ENCODE results near the gene ARHGAP23. TPM values are rescaled to one million over a fixed set of nuclear protein-coding genes. Genes with fewer than 3 reads are reported as not detected.
"Not testable (repeated sequence)": the region's sequence is repeated elsewhere in the genome, so short reads cannot be mapped to it uniquely, and the experiment has no call there.

ARHGAP23 gene
- total RNA-seq, 1 experiment from 2014 or later, result 0.04 TPM

- Histone ChIP-seq H3K9me2 (replicated peaks; ENCODE audit: insufficient read depth, low read length) (no peaks in the 10 kb centered on the region), H3K4me1 (ENCODE audit: low read length) (no peaks in the 10 kb centered on the region), H3K9me3 (ENCODE audit: low read length) (no peaks in the 10 kb centered on the region), H3K4me3 (ENCODE audit: low read length) (no peak overlapping the region), H3K27me3 (ENCODE audit: low read length) (no peaks in the 10 kb centered on the region), H3K27ac (ENCODE audit: low read length) (no peak overlapping the region), H3K9ac (ENCODE audit: low read length) (no peak overlapping the region), H3K79me2 (ENCODE audit: low read length) (no peaks in the 10 kb centered on the region), H2AFZ (ENCODE audit: low read length) (no peak overlapping the region), H3K4me2 (ENCODE audit: low read depth, low read length, poor library complexity, severe bottlenecking) (no peak overlapping the region), H4K20me1 (ENCODE audit: insufficient read depth, low read depth, low read length) (no peaks in the 10 kb centered on the region), H3K36me3 (ENCODE audit: insufficient read depth, low read length) (no peaks in the 10 kb centered on the region)
- DNase-seq, result no peak
These were observed 83.2 kb downstream of the ARHGAP23 start for GRCh38 chr17:38511150-38512108.

- Histone ChIP-seq H3K36me3 (ENCODE audit: insufficient read depth, low read length) (no peaks in the 10 kb centered on the region), H3K4me3 (ENCODE audit: low read length) (no peak overlapping the region), H3K9me2 (replicated peaks; ENCODE audit: insufficient read depth, low read length) (no peaks in the 10 kb centered on the region), H4K20me1 (ENCODE audit: insufficient read depth, low read depth, low read length) (no peaks in the 10 kb centered on the region), H3K4me1 (ENCODE audit: low read length) (no peaks in the 10 kb centered on the region), H3K79me2 (ENCODE audit: low read length) (no peaks in the 10 kb centered on the region), H3K9ac (ENCODE audit: low read length) (no peak overlapping the region), H3K27me3 (ENCODE audit: low read length) (no peaks in the 10 kb centered on the region), H3K27ac (ENCODE audit: low read length) (no peak overlapping the region), H2AFZ (ENCODE audit: low read length) (no peak overlapping the region), H3K4me2 (ENCODE audit: low read depth, low read length, poor library complexity, severe bottlenecking) (no peak overlapping the region), H3K9me3 (ENCODE audit: low read length) (no peaks in the 10 kb centered on the region)
- DNase-seq, result no peak
These were observed 84.3 kb downstream of the ARHGAP23 start for GRCh38 chr17:38512473-38513058.

GRCh38 chr17:38526526-38526925, 98.3 kb downstream of the ARHGAP23 start:
- H3K4me3 ChIP-seq (ENCODE audit: low read length); H3K9ac ChIP-seq (ENCODE audit: low read length); H3K4me1 ChIP-seq (ENCODE audit: low read length); H3K9me3 ChIP-seq (ENCODE audit: low read length); H3K36me3 ChIP-seq (ENCODE audit: insufficient read depth, low read length); H3K4me2 ChIP-seq (ENCODE audit: low read depth, low read length, poor library complexity, severe bottlenecking); H3K27ac ChIP-seq (ENCODE audit: low read length); H3K27me3 ChIP-seq (ENCODE audit: low read length); H4K20me1 ChIP-seq (ENCODE audit: insufficient read depth, low read depth, low read length); H3K79me2 ChIP-seq (ENCODE audit: low read length); H3K9me2 ChIP-seq (replicated peaks; ENCODE audit: insufficient read depth, low read length); H2AFZ ChIP-seq (ENCODE audit: low read length); DNase-seq: not testable (repeated sequence)

GRCh38 chr17:38528141-38528540, 99.9 kb downstream of the ARHGAP23 start:
- not testable (repeated sequence) for H3K4me2 ChIP-seq (ENCODE audit: low read depth, low read length, poor library complexity, severe bottlenecking); DNase-seq; H3K9me2 ChIP-seq (replicated peaks; ENCODE audit: insufficient read depth, low read length); H3K27me3 ChIP-seq (ENCODE audit: low read length); H3K4me1 ChIP-seq (ENCODE audit: low read length); H3K36me3 ChIP-seq (ENCODE audit: insufficient read depth, low read length); H3K27ac ChIP-seq (ENCODE audit: low read length); H3K9me3 ChIP-seq (ENCODE audit: low read length); H2AFZ ChIP-seq (ENCODE audit: low read length); H3K9ac ChIP-seq (ENCODE audit: low read length); H3K4me3 ChIP-seq (ENCODE audit: low read length); H3K79me2 ChIP-seq (ENCODE audit: low read length); H4K20me1 ChIP-seq (ENCODE audit: insufficient read depth, low read depth, low read length)

- not testable (repeated sequence) for H3K4me3 ChIP-seq (ENCODE audit: low read length); H3K4me2 ChIP-seq (ENCODE audit: low read depth, low read length, poor library complexity, severe bottlenecking); H4K20me1 ChIP-seq (ENCODE audit: insufficient read depth, low read depth, low read length); H3K27ac ChIP-seq (ENCODE audit: low read length); H3K9me2 ChIP-seq (replicated peaks; ENCODE audit: insufficient read depth, low read length); DNase-seq; H3K4me1 ChIP-seq (ENCODE audit: low read length); H3K79me2 ChIP-seq (ENCODE audit: low read length); H3K9ac ChIP-seq (ENCODE audit: low read length); H2AFZ ChIP-seq (ENCODE audit: low read length); H3K9me3 ChIP-seq (ENCODE audit: low read length); H3K36me3 ChIP-seq (ENCODE audit: insufficient read depth, low read length); H3K27me3 ChIP-seq (ENCODE audit: low read length)
These were observed 102.6 kb downstream of the ARHGAP23 start for GRCh38 chr17:38530856-38531255.

- not testable (repeated sequence) for H3K4me1 ChIP-seq (ENCODE audit: low read length); H3K4me2 ChIP-seq (ENCODE audit: low read depth, low read length, poor library complexity, severe bottlenecking); DNase-seq; H3K9ac ChIP-seq (ENCODE audit: low read length); H3K4me3 ChIP-seq (ENCODE audit: low read length); H2AFZ ChIP-seq (ENCODE audit: low read length); H3K9me2 ChIP-seq (replicated peaks; ENCODE audit: insufficient read depth, low read length); H3K9me3 ChIP-seq (ENCODE audit: low read length); H3K79me2 ChIP-seq (ENCODE audit: low read length); H3K27ac ChIP-seq (ENCODE audit: low read length); H3K36me3 ChIP-seq (ENCODE audit: insufficient read depth, low read length); H3K27me3 ChIP-seq (ENCODE audit: low read length); H4K20me1 ChIP-seq (ENCODE audit: insufficient read depth, low read depth, low read length)
These were observed 103.5 kb downstream of the ARHGAP23 start for GRCh38 chr17:38531761-38532160.

GRCh38 chr17:38532451-38532850, 104.2 kb downstream of the ARHGAP23 start:
- DNase-seq, result no peak
- H2AFZ ChIP-seq (ENCODE audit: low read length), result no peak overlapping the region

GRCh38 chr17:38533241-38533640, 105.0 kb downstream of the ARHGAP23 start:
- Histone ChIP-seq H4K20me1 (ENCODE audit: insufficient read depth, low read depth, low read length) (no peaks in the 10 kb centered on the region), H3K4me1 (ENCODE audit: low read length) (no peaks in the 10 kb centered on the region), H3K27me3 (ENCODE audit: low read length) (no peaks in the 10 kb centered on the region), H3K36me3 (ENCODE audit: insufficient read depth, low read length) (no peaks in the 10 kb centered on the region), H2AFZ (ENCODE audit: low read length) (no peak overlapping the region), H3K9ac (ENCODE audit: low read length) (no peak overlapping the region), H3K79me2 (ENCODE audit: low read length) (no peaks in the 10 kb centered on the region), H3K27ac (ENCODE audit: low read length) (no peak overlapping the region), H3K9me3 (ENCODE audit: low read length) (no peaks in the 10 kb centered on the region), H3K9me2 (replicated peaks; ENCODE audit: insufficient read depth, low read length) (no peaks in the 10 kb centered on the region), H3K4me2 (ENCODE audit: low read depth, low read length, poor library complexity, severe bottlenecking) (no peak overlapping the region), H3K4me3 (ENCODE audit: low read length) (no peak overlapping the region)
- no peak for DNase-seq

More at GRCh38 chr17:38532451-38532850, 104.2 kb downstream of the ARHGAP23 start:
- no peaks in the 10 kb centered on the region for H3K27me3 ChIP-seq (ENCODE audit: low read length)
- no peak overlapping the region for H3K9ac ChIP-seq (ENCODE audit: low read length)
- no peak overlapping the region for H3K27ac ChIP-seq (ENCODE audit: low read length)
- H3K4me1 ChIP-seq (ENCODE audit: low read length), result no peaks in the 10 kb centered on the region
- no peak overlapping the region for H3K4me3 ChIP-seq (ENCODE audit: low read length)
- no peaks in the 10 kb centered on the region for H3K79me2 ChIP-seq (ENCODE audit: low read length)
- no peaks in the 10 kb centered on the region for H3K9me2 ChIP-seq (replicated peaks; ENCODE audit: insufficient read depth, low read length)
- H3K4me2 ChIP-seq (ENCODE audit: low read depth, low read length, poor library complexity, severe bottlenecking), result no peak overlapping the region
- H4K20me1 ChIP-seq (ENCODE audit: insufficient read depth, low read depth, low read length), result no peaks in the 10 kb centered on the region
- H3K36me3 ChIP-seq (ENCODE audit: insufficient read depth, low read length), result no peaks in the 10 kb centered on the region
- H3K9me3 ChIP-seq (ENCODE audit: low read length), result no peaks in the 10 kb centered on the region
